Keratinocyte (primary cell): ENCODE data around the gene XRCC1. TPM values are rescaled to one million over a fixed set of nuclear protein-coding genes. Genes with fewer than 3 reads are reported as not detected.
"Not testable (repeated sequence)": the region's sequence is repeated elsewhere in the genome, so short reads cannot be mapped to it uniquely, and the experiment has no call there.

Experiments used
- DNase-seq: peaks from one replicate; pipeline ENCODE4 v3.0.0-alpha.2; 2011; ENCODE audit warnings: low read depth, missing footprints, low spot score
- FAIRE-seq: peaks from 2 replicates; lab custom pipeline; 2011; peaks lifted over from hg19 to GRCh38; lab: Jason Lieb, UNC
- H2AFZ ChIP-seq: 2 replicates; pipeline ENCODE4 v1.6.0; 2012; ENCODE audit warnings: low read length, control low read depth, inconsistent platforms; ENCODE audit not compliant: control insufficient read depth
- H3K27ac ChIP-seq: 2 replicates; pipeline ENCODE4 v1.5.1; 2011; ENCODE audit warnings: low read length; ENCODE audit not compliant: control insufficient read depth, insufficient read depth
- H3K27me3 ChIP-seq: 3 replicates; pipeline ENCODE4 v1.6.0; 2011; ENCODE audit warnings: low read length; ENCODE audit not compliant: control insufficient read depth, insufficient read depth; ENCODE audit errors: extremely low read depth
- H3K36me3 ChIP-seq, 2 experiments: 2 replicates in 1 of 2; 3 replicates in 1 of 2; pipeline ENCODE4 v1.5.1; 2011; ENCODE audit warnings: low read length in 2 of 2, mild to moderate bottlenecking in 1 of 2; ENCODE audit not compliant: control insufficient read depth in 2 of 2, insufficient read depth in 2 of 2; ENCODE audit errors: extremely low read depth in 1 of 2
- H3K4me1 ChIP-seq: 3 replicates; pipeline ENCODE4 v1.5.1; 2011; ENCODE audit warnings: low read length; ENCODE audit not compliant: control insufficient read depth, insufficient read depth; ENCODE audit errors: extremely low read depth
- H3K4me2 ChIP-seq: 3 replicates; pipeline ENCODE4 v1.6.0; 2011; ENCODE audit warnings: low read depth, low read length; ENCODE audit not compliant: control insufficient read depth, insufficient read depth; ENCODE audit errors: extremely low read depth
- H3K4me3 ChIP-seq, 3 experiments: fragments of 200-600 bp in 1 of 3; sonication (generic) in 1 of 3; 2 replicates in 2 of 3; 3 replicates in 1 of 3; pipeline ENCODE4 v1.5.1; 2011 to 2016; ENCODE audit warnings: low read length in 3 of 3, mild to moderate bottlenecking in 3 of 3, control low read depth in 2 of 3, inconsistent platforms in 1 of 3, low read depth in 1 of 3, mixed read lengths in 1 of 3, mixed run types in 1 of 3, moderate library complexity in 1 of 3; ENCODE audit not compliant: control insufficient read depth in 2 of 3, insufficient read depth in 2 of 3; ENCODE audit errors: extremely low read depth in 1 of 3
- H3K79me2 ChIP-seq: 2 replicates; pipeline ENCODE4 v1.6.0; 2012; ENCODE audit warnings: low read length; ENCODE audit not compliant: control insufficient read depth, insufficient read depth
- H3K9ac ChIP-seq: 3 replicates; pipeline ENCODE4 v1.6.0; 2011; ENCODE audit warnings: low read length; ENCODE audit not compliant: control insufficient read depth, insufficient read depth; ENCODE audit errors: extremely low read depth
- H3K9me1 ChIP-seq: 3 replicates; pipeline ENCODE4 v1.6.0; 2011; ENCODE audit warnings: low read length; ENCODE audit not compliant: control insufficient read depth, insufficient read depth; ENCODE audit errors: extremely low read depth
- H3K9me3 ChIP-seq: 2 replicates; pipeline ENCODE4 v1.5.1; 2012; ENCODE audit warnings: low read depth, low read length; ENCODE audit not compliant: control insufficient read depth
- H4K20me1 ChIP-seq: 3 replicates; pipeline ENCODE4 v1.6.0; 2011; ENCODE audit warnings: low read length; ENCODE audit not compliant: control insufficient read depth, insufficient read depth; ENCODE audit errors: extremely low read depth
- EZH2 ChIP-seq: IDR thresholded peaks from one replicate; pipeline ENCODE4 v1.6.1; 2012; ENCODE audit warnings: inconsistent platforms, mild to moderate bottlenecking, low read length, moderate library complexity
- dilution Hi-C: fragments of 300-500 bp; cut with MboI; formaldehyde crosslinking; loops from one replicate; pipeline ENCODE4 v1.7.0; 2020; ENCODE audit warnings: low sequenced_read_pairs; ENCODE audit not compliant: extremely low pct_ligation_motif_present
- polyA plus RNA-seq, 5 experiments: library from polyadenylated mRNA; depleted of rRNA in 3 of 5; stranded (reverse) in 3 of 5; stranded (forward) in 1 of 5; unstranded in 1 of 5; fragments of >200 nt; gene quantifications; 1 replicate in 1 of 5; 2 replicates in 3 of 5; 3 replicates in 1 of 5; pipeline versions ENCODE4 v1.2.1 to v1.2.3, GENCODE V29; 2011 to 2012; ENCODE audit warnings: missing spikeins in 2 of 5, low read depth in 1 of 5, low replicate concordance in 1 of 5
- TF ChIP-seq, protein P1 (sequence below), 3 experiments: IDR thresholded peaks in 1 of 3; conservative IDR thresholded peaks in 1 of 3; optimal IDR thresholded peaks in 1 of 3; 2 replicates in 2 of 3; 3 replicates in 1 of 3; pipeline versions ENCODE3 to v1.5.1; 2011; ENCODE audit warnings: low read length in 3 of 3, mild to moderate bottlenecking in 3 of 3, moderate library complexity in 2 of 3, control low read depth in 1 of 3, inconsistent platforms in 1 of 3; ENCODE audit not compliant: insufficient read depth in 2 of 3; ENCODE audit errors: extremely low read depth in 1 of 3

Gene XRCC1
- polyA plus RNA-seq, 1 donor (not counting 4 experiments of a cell fraction or from before 2014, with no cell fraction given), result 16.3 TPM

GRCh38 chr19:43589678-43590077 lies 14.4 kb upstream of the XRCC1 start:
- dilution Hi-C loops, result no loop called here
- H3K9me1 ChIP-seq, result no peaks in the 10 kb centered on the region
- peaks cover 5% of the 10 kb centered on the region for H4K20me1 ChIP-seq
- no peak overlapping the region for H3K4me3 ChIP-seq
- peaks cover 10% of the 10 kb centered on the region for H3K4me1 ChIP-seq
- no peak for FAIRE-seq
- no peak for DNase-seq
- peaks cover 17 to 34% of the 10 kb centered on the region in 2 experiments for H3K36me3 ChIP-seq
- H2AFZ ChIP-seq, result no peak overlapping the region
- H3K4me2 ChIP-seq, result no peak overlapping the region
- no peaks in the 10 kb centered on the region for H3K27me3 ChIP-seq
- peaks cover 31% of the 10 kb centered on the region for H3K79me2 ChIP-seq
- H3K9me3 ChIP-seq, result no peaks in the 10 kb centered on the region
- H3K27ac ChIP-seq, result no peak overlapping the region
- no peak for TF ChIP-seq EZH2
- TF ChIP-seq, protein P1, sequence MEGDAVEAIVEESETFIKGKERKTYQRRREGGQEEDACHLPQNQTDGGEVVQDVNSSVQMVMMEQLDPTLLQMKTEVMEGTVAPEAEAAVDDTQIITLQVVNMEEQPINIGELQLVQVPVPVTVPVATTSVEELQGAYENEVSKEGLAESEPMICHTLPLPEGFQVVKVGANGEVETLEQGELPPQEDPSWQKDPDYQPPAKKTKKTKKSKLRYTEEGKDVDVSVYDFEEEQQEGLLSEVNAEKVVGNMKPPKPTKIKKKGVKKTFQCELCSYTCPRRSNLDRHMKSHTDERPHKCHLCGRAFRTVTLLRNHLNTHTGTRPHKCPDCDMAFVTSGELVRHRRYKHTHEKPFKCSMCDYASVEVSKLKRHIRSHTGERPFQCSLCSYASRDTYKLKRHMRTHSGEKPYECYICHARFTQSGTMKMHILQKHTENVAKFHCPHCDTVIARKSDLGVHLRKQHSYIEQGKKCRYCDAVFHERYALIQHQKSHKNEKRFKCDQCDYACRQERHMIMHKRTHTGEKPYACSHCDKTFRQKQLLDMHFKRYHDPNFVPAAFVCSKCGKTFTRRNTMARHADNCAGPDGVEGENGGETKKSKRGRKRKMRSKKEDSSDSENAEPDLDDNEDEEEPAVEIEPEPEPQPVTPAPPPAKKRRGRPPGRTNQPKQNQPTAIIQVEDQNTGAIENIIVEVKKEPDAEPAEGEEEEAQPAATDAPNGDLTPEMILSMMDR (optimal IDR thresholded peaks at IDR 0.05 in 1 of 3, IDR thresholded peaks at IDR 0.05 in 1 of 3, conservative IDR thresholded peaks at IDR 0.05 in 1 of 3; ENCODE audit: extremely low read depth in 1 of 3, insufficient read depth in 2 of 3, low read length in 3 of 3), result no peak
- no peak overlapping the region for H3K9ac ChIP-seq

DNA sequence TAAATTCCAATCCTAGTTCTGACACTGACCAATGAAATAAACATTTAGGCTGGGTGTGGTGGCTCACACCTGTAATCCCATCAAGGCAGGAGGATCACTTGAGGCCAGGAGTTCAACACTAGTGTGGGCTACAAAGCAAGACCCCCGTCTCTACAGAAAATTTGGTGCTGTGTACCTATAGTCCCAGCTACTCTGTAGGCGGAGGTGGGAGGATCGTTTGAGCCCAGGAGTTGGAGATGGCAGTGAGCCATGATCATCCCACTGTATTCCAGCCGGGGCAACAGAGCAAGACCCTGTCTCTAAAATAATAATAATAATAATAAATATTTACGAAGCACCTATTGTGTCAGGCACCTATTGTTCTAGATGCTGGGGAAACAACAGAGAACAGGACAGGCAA lies 13.9 kb upstream of the XRCC1 start:
- Histone ChIP-seq H3K27me3 (no peaks in the 10 kb centered on the region), H2AFZ (no peak overlapping the region), H3K36me3 (peaks cover 18 to 32% of the 10 kb centered on the region in 2 experiments), H3K4me2 (no peak overlapping the region), H3K4me3 (no peak overlapping the region), H3K27ac (no peak overlapping the region), H3K79me2 (peaks cover 27% of the 10 kb centered on the region), H3K9ac (no peak overlapping the region), H3K4me1 (peaks cover 6% of the 10 kb centered on the region), H3K9me1 (no peaks in the 10 kb centered on the region), H4K20me1 (peaks cover 5% of the 10 kb centered on the region), H3K9me3 (no peaks in the 10 kb centered on the region)
- no peak for TF ChIP-seq EZH2
- TF ChIP-seq, protein P1 (optimal IDR thresholded peaks at IDR 0.05 in 1 of 3, IDR thresholded peaks at IDR 0.05 in 1 of 3, conservative IDR thresholded peaks at IDR 0.05 in 1 of 3; ENCODE audit: extremely low read depth in 1 of 3, insufficient read depth in 2 of 3, low read length in 3 of 3), result no peak
- no peak for FAIRE-seq
- dilution Hi-C loops, result no loop called here
- no peak for DNase-seq

DNA sequence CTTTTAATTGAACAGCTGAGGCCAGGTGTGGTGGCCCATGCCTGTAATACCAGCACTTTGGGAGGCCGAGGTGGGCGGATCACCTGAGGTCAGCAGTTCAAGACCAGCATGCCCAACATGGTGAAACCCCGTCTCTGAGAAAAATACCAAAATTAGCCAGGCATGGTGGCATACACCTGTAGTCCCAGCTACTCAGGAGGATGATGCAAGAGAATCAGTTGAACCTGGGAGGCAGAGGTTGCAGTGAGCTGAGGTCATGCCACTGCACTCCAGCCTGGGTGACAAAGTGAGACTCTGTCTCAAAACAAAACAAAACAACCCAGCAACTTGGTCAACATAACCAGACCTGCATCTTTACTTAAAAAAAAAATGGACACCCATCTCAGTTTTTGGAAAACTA lies 11.7 kb upstream of the XRCC1 start:
- H3K4me2 ChIP-seq, H3K9me3 ChIP-seq, H3K79me2 ChIP-seq, H3K27me3 ChIP-seq, H3K4me3 ChIP-seq, dilution Hi-C loops, H2AFZ ChIP-seq, H3K27ac ChIP-seq, FAIRE-seq, H3K4me1 ChIP-seq, H4K20me1 ChIP-seq, H3K9me1 ChIP-seq, DNase-seq, H3K9ac ChIP-seq: not testable (repeated sequence)
- H3K36me3 ChIP-seq, result peaks cover 12 to 13% of the 10 kb centered on the region in 2 experiments
